Activated naive CD8-positive, alpha-beta T cell treated with anti-CD3 and anti-CD28 coated beads for 36 hours (primary cell): ENCODE results near the gene ASAP3. TPM values are rescaled to one million over a fixed set of nuclear protein-coding genes. Genes with fewer than 3 reads are reported as not detected.
"Not testable (repeated sequence)": the region's sequence is repeated elsewhere in the genome, so short reads cannot be mapped to it uniquely, and the experiment has no call there.

Experiments used
- DNase-seq: peaks from one replicate; pipeline ENCODE4 v3.0.0; 2021
- H3K27ac Mint-ChIP-seq: one replicate; pipeline ENCODE4 v1.8.0; 2022; ENCODE audit warnings: mild to moderate bottlenecking, moderate library complexity, mixed read lengths
- H3K27me3 Mint-ChIP-seq: one replicate; pipeline ENCODE4 v1.8.0; 2022; ENCODE audit warnings: mild to moderate bottlenecking, mixed read lengths
- H3K36me3 Mint-ChIP-seq: one replicate; pipeline ENCODE4 v1.8.0; 2021; ENCODE audit warnings: mild to moderate bottlenecking, mixed read lengths
- H3K4me1 Mint-ChIP-seq: one replicate; pipeline ENCODE4 v1.8.0; 2021; ENCODE audit warnings: mixed read lengths
- H3K4me3 Mint-ChIP-seq: one replicate; pipeline ENCODE4 v1.8.0; 2022; ENCODE audit warnings: mild to moderate bottlenecking, moderate library complexity, mixed read lengths
- H3K9me3 Mint-ChIP-seq: one replicate; pipeline ENCODE4 v1.8.0; 2022; ENCODE audit warnings: mixed read lengths
- total RNA-seq, 2 experiments: library from RNA; stranded (reverse); gene quantifications; one replicate each; pipeline ENCODE4 v1.2.3, GENCODE V29; 2021

Gene ASAP3
- total RNA-seq, 2 experiments from 2014 or later, result 1.2 to 2.2 TPM

- H3K4me3 Mint-ChIP-seq, result no peak overlapping the region
- H3K27me3 Mint-ChIP-seq, result no peaks in the 10 kb centered on the region
- H3K36me3 Mint-ChIP-seq, result no peaks in the 10 kb centered on the region
- H3K9me3 Mint-ChIP-seq, result no peaks in the 10 kb centered on the region
- H3K4me1 Mint-ChIP-seq, result no peaks in the 10 kb centered on the region
- H3K27ac Mint-ChIP-seq, result no peak overlapping the region
- DNase-seq, result no peak
Observed at GRCh38 chr1:23496490-23497181, 12.7 kb upstream of the ASAP3 start.

GRCh38 chr1:23494836-23495235 is 10.9 kb upstream of the ASAP3 start:
- not testable (repeated sequence) for H3K27ac Mint-ChIP-seq, H3K27me3 Mint-ChIP-seq, H3K9me3 Mint-ChIP-seq, DNase-seq, H3K4me1 Mint-ChIP-seq, H3K4me3 Mint-ChIP-seq, H3K36me3 Mint-ChIP-seq

- DNase-seq, result not testable (repeated sequence)
Observed at GRCh38 chr1:23492776-23493175, 8.8 kb upstream of the ASAP3 start.

DNA sequence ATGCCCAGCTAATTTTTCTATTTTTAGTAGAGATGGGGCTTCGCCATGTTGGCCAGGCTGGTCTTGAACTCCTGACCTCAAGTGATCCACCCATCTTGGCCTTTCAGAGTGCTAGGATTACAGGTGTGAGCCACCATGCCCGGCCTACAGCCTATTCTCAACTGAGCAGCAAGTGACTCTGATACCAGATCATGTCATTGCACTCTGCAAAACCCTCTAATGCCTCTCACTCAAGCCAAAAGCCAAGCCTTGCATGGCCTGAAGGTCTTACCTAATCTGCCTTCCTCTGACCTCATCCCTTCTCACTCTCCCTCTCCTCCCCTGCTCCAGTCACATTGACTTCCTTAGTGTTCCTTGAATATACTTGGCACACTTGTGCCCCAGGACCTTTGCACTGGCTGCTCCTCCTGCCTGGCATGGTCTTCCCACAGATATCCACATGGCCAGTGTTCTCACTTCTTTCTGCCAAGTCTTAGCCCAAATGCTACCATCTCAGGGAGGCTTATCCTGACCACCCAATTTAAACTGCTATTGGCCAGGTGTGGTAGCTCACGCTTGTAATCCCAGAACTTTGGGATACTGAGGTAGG is 8.2 kb upstream of the ASAP3 start:
- H3K36me3 Mint-ChIP-seq, result no peaks in the 10 kb centered on the region
- H3K9me3 Mint-ChIP-seq, result no peaks in the 10 kb centered on the region
- no peak overlapping the region for H3K27ac Mint-ChIP-seq
- no peaks in the 10 kb centered on the region for H3K27me3 Mint-ChIP-seq
- DNase-seq, result no peak
- no peaks in the 10 kb centered on the region for H3K4me1 Mint-ChIP-seq
- no peak overlapping the region for H3K4me3 Mint-ChIP-seq

More at GRCh38 chr1:23492776-23493175, 8.8 kb upstream of the ASAP3 start:
- not testable (repeated sequence) for H3K4me1 Mint-ChIP-seq, H3K36me3 Mint-ChIP-seq, H3K4me3 Mint-ChIP-seq, H3K9me3 Mint-ChIP-seq, H3K27me3 Mint-ChIP-seq, H3K27ac Mint-ChIP-seq

DNA sequence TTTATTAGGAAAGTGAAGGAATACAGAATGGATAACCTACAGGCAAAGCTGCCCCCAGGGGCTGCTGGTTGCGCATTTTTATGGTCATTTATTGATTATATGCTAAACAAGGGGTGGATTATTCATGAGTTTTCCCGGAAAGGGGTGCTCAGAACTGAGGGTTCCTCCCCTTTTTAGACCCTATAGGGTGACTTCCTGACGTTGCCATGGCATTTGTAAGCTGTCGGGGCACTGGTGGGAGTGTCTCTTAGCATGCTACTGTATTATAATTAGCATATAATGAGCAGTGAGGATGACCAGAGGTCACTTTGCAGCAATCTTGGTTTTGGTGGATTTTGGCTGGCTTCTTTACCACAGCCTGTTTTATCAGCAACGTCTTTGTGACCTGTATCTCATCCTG is 5.9 kb upstream of the ASAP3 start:
- H3K4me3 Mint-ChIP-seq, result no peak overlapping the region
- H3K9me3 Mint-ChIP-seq, result no peaks in the 10 kb centered on the region
- no peak for DNase-seq
- peaks cover 3% of the 10 kb centered on the region for H3K27me3 Mint-ChIP-seq
- H3K4me1 Mint-ChIP-seq, result peaks cover 1% of the 10 kb centered on the region
- H3K36me3 Mint-ChIP-seq, result no peaks in the 10 kb centered on the region
- no peak overlapping the region for H3K27ac Mint-ChIP-seq

DNA sequence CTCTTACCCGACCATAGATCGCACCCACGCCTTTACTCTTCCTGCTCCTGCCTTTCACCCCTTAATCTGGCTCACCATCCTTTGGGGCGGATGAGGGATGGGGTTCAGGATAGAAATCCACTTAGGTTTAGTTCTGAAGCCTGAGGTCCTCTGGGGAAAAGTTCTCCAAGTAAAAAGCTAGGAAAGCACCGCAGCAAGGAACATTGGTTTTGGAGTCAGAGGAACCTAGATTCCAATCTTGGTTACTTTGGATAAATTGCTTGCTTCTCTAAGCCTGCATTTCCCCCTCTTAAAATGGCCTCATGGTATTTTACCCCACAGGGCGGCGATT is 988 bp upstream of the ASAP3 start:
- Mint-ChIP-seq H3K27me3 (peaks cover 24% of the 10 kb centered on the region), H3K27ac (peak overlapping the region; percentile 26), H3K4me1 (peaks cover 8% of the 10 kb centered on the region)

GRCh38 chr1:23484253-23485001 is 448 bp upstream of the ASAP3 start:
- peaks cover 24% of the 10 kb centered on the region for H3K27me3 Mint-ChIP-seq
- no peaks in the 10 kb centered on the region for H3K9me3 Mint-ChIP-seq
- DNase-seq, result peak; percentile 88
- no peaks in the 10 kb centered on the region for H3K36me3 Mint-ChIP-seq
- H3K4me3 Mint-ChIP-seq, result peak overlapping the region; percentile 85
- peak overlapping the region; percentile 26 for H3K27ac Mint-ChIP-seq
- peaks cover 8% of the 10 kb centered on the region for H3K4me1 Mint-ChIP-seq

More for the DNA sequence above, 988 bp upstream of the ASAP3 start:
- Mint-ChIP-seq H3K4me3 (peak overlapping the region; percentile 85), H3K9me3 (no peaks in the 10 kb centered on the region), H3K36me3 (no peaks in the 10 kb centered on the region)
- DNase-seq, result no peak

DNA sequence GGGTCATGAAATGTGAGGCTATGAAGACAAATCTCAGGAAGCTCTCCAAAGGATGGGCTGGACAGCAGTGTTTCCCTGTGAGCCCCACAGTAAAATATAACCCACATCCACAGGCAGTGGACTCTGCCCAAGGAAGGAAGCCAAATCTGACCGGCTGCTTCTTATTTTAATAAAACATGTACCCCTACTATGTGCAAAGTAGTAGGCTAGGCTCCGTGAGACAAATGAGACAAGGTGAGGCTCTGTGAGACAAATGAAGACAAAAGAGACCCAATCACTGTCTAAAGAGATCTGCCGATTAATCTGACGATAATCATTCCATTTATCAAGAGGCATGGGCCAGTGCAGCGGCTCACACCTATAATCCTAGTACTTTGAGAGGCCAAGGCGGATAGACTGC is 2.1 kb downstream of the ASAP3 start:
- Mint-ChIP-seq H3K36me3 (no peaks in the 10 kb centered on the region), H3K27ac (no peak overlapping the region), H3K27me3 (peaks cover 24% of the 10 kb centered on the region), H3K4me1 (peaks cover 8% of the 10 kb centered on the region), H3K4me3 (no peak overlapping the region), H3K9me3 (no peaks in the 10 kb centered on the region)
- no peak for DNase-seq

DNA sequence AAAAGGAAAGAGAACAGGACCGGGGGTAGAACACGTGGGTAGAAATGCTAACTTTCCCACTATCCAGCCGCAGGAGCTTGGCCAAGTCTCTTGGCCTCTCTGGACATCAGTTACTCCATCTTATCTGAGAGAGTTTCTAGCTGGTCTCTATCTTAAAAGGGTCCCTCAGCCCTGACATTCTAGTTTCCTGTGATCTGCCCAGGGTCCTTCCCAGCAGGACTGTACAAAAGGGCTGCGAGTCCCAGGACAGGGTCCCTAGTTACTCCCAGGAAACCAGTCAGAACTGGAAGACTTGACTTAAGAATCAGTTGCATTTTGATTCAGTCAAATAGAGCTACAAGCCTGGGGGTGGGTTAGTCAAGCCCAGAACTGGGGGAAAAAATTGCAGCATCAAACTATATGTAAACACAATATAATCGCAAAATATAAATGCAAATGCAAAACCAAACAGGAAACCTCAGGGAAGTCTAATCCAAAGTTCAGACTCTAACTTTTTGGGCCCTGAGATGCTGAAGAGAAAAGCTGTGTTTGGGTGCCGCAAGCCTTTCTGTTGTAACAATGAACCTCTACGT is 2.9 kb downstream of the ASAP3 start:
- Mint-ChIP-seq H3K4me3 (no peak overlapping the region), H3K27me3 (peaks cover 29% of the 10 kb centered on the region), H3K4me1 (peaks cover 8% of the 10 kb centered on the region), H3K9me3 (no peaks in the 10 kb centered on the region), H3K27ac (no peak overlapping the region), H3K36me3 (no peaks in the 10 kb centered on the region)
- DNase-seq, result no peak

DNA sequence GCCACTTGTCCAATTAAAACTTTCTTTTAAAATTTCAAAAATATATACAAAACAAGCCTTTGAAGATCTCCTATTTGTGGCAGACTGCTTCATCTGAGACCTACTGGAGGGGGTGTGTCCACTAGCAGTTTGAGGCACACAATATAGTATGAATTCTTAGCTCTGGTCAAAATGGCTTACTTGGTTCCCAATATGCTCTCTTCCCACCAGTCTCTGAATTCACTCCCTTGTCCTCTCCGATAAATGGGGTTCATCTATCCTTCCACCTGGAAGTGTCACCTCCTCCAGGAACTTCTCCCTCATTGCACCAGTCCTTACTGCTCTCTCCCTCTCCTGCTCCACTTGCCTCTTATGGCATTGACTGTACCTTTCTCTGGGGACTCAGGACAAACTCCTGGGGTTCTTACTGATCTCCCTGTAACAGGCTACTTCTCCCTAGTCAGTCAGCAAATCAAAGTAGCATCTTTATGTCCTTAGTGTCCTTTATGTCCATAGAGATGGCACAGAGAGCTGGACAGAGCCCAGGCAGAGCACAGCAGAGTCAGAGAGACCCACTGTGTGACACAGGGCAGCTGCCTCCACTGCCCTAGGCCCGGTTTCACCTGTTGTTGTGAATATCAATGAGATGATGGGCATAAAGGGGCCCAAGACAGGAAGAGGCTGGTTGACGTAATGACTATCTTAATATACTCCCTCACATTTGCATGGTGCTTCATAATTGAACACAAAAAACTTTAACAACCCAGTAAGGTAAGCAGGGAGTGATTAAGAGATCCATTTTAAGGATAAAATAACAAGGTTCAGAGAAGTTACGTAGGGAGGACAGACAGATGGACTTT is 3.6 kb downstream of the ASAP3 start:
- Mint-ChIP-seq H3K4me3 (no peak overlapping the region), H3K9me3 (no peaks in the 10 kb centered on the region), H3K27me3 (peaks cover 29% of the 10 kb centered on the region), H3K4me1 (peaks cover 8% of the 10 kb centered on the region), H3K27ac (no peak overlapping the region), H3K36me3 (no peaks in the 10 kb centered on the region)
- DNase-seq, result no peak

DNA sequence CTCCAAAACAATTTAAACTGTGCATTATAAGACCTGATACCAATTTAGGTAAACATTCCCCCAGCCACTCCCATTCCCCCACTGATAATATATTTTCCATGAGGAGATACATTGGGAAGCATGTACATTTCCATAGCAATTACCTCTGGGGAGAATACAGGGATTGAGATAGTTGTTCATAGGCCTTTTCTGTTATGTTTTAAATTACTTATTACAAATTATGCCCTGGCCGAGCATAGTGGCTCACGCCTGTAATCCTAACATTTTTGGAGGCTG is 4.4 kb downstream of the ASAP3 start:
- no peak for DNase-seq
- H3K4me3 Mint-ChIP-seq, result no peak overlapping the region
- H3K36me3 Mint-ChIP-seq, result no peaks in the 10 kb centered on the region
- no peaks in the 10 kb centered on the region for H3K9me3 Mint-ChIP-seq
- H3K27ac Mint-ChIP-seq, result no peak overlapping the region
- H3K27me3 Mint-ChIP-seq, result peaks cover 27% of the 10 kb centered on the region
- peaks cover 5% of the 10 kb centered on the region for H3K4me1 Mint-ChIP-seq

GRCh38 chr1:23478896-23479665 is 4.9 kb downstream of the ASAP3 start:
- no peak for DNase-seq
- peaks cover 26% of the 10 kb centered on the region for H3K27me3 Mint-ChIP-seq
- peaks cover 5% of the 10 kb centered on the region for H3K4me1 Mint-ChIP-seq
- no peak overlapping the region for H3K27ac Mint-ChIP-seq
- H3K9me3 Mint-ChIP-seq, result no peaks in the 10 kb centered on the region
- H3K4me3 Mint-ChIP-seq, result no peak overlapping the region
- H3K36me3 Mint-ChIP-seq, result no peaks in the 10 kb centered on the region

DNA sequence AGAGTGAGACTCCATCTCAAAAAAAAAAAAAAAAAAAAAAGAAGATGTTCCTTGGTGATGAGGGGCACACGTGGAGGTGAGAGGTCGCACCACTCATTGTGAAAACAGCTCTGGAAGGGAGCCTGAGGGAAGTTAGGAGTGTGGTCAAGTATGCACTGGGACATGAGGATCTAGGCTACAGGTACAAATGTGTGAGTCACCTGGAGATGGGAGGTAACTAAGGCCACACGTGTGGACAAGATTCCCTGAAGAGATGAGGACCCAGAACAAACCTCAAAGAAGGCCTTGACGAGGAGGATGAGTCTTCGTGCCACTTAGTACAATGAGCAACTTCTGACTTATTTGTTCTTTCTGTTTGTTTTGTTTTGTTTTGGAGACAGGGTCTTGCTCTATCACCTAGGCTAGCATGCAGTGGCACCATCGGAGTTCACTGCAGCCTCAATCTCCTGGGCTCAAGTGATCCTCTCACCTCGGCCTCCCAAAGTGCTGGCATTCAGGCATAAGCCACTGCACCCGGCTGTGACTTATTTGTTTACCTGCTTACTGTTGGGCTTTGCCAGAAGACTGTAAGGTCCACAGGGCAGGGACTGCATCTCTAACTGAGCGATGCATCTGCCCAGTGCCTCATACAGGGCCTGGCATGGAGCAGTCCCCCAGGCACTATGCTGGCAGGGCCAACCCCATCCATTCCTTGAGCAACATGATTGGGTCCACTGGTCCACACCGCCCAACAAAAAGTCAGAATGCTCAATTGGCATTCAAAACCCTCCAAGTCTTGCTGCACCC is 6.4 kb downstream of the ASAP3 start:
- H3K9me3 Mint-ChIP-seq, result no peaks in the 10 kb centered on the region
- peaks cover 16% of the 10 kb centered on the region for H3K27me3 Mint-ChIP-seq
- H3K4me1 Mint-ChIP-seq, result no peaks in the 10 kb centered on the region
- no peak overlapping the region for H3K27ac Mint-ChIP-seq
- no peak for DNase-seq
- H3K4me3 Mint-ChIP-seq, result no peak overlapping the region
- H3K36me3 Mint-ChIP-seq, result no peaks in the 10 kb centered on the region

GRCh38 chr1:23475641-23476040 is 8.3 kb downstream of the ASAP3 start:
- H3K4me3 Mint-ChIP-seq, result no peak overlapping the region
- H3K27me3 Mint-ChIP-seq, result peaks cover 8% of the 10 kb centered on the region
- H3K27ac Mint-ChIP-seq, result no peak overlapping the region
- H3K4me1 Mint-ChIP-seq, result no peaks in the 10 kb centered on the region
- DNase-seq, result no peak
- no peaks in the 10 kb centered on the region for H3K9me3 Mint-ChIP-seq
- no peaks in the 10 kb centered on the region for H3K36me3 Mint-ChIP-seq
